LNCAP (cell line): ENCODE measurements around the gene TMEM220.

Source experiments
- TF ChIP-seq, protein P1 (sequence below): fragments of 450-650 bp; IDR thresholded peaks from 2 replicates; pipeline ENCODE4 v1.5.1; 2017; ENCODE audit warnings: mild to moderate bottlenecking

TMEM220 gene

GRCh38 chr17:10737168-10737622 lies 7.4 kb upstream of the TMEM220 start:
- TF ChIP-seq, protein P1, sequence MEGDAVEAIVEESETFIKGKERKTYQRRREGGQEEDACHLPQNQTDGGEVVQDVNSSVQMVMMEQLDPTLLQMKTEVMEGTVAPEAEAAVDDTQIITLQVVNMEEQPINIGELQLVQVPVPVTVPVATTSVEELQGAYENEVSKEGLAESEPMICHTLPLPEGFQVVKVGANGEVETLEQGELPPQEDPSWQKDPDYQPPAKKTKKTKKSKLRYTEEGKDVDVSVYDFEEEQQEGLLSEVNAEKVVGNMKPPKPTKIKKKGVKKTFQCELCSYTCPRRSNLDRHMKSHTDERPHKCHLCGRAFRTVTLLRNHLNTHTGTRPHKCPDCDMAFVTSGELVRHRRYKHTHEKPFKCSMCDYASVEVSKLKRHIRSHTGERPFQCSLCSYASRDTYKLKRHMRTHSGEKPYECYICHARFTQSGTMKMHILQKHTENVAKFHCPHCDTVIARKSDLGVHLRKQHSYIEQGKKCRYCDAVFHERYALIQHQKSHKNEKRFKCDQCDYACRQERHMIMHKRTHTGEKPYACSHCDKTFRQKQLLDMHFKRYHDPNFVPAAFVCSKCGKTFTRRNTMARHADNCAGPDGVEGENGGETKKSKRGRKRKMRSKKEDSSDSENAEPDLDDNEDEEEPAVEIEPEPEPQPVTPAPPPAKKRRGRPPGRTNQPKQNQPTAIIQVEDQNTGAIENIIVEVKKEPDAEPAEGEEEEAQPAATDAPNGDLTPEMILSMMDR: peak; percentile 88

GRCh38 chr17:10735821-10736220 lies 6.0 kb upstream of the TMEM220 start:
- TF ChIP-seq, protein P1: no peak

DNA sequence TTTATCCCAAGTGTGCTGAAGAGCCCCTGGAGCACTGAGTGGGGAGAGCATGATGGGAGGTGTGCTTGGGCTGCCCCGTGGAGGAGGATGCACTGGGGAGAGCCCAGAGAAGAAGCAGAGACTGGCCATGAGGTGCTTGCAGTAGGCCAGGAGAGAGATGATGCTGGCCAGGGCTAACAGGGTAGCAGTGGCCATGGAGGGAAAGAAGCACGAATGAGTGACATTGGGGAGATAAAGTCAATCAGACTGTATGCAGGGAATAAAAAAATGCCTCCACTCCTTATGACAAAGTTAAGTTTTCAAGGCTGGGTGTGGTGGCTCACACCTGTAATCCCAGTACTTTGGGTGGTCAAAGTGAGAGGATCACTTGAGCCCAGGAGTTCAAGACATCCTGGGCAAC lies 5.4 kb upstream of the TMEM220 start:
- TF ChIP-seq, protein P1: no peak

DNA sequence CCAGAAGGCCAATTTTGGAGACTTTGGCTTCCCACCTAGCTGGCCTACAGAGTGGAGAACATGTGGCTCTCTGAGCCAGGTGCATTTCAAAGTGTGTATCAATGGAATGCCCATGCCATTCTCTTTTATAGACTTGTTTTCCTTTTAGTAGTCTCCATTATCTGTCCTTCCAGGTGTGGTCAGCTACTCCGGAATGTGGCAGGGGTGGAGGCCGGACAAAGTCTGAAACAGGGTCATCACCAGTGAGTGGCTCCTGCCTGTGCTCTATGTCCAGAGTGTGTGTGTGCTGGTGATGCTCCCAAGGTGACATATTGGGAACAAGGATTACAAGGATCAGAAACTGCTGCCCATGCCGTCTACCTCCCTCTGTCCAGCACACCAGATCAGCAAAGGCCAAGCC lies 3.8 kb upstream of the TMEM220 start:
- TF ChIP-seq, protein P1: no peak

- TF ChIP-seq, protein P1: no peak
Observed at GRCh38 chr17:10731408-10731879, 1.6 kb upstream of the TMEM220 start.

DNA sequence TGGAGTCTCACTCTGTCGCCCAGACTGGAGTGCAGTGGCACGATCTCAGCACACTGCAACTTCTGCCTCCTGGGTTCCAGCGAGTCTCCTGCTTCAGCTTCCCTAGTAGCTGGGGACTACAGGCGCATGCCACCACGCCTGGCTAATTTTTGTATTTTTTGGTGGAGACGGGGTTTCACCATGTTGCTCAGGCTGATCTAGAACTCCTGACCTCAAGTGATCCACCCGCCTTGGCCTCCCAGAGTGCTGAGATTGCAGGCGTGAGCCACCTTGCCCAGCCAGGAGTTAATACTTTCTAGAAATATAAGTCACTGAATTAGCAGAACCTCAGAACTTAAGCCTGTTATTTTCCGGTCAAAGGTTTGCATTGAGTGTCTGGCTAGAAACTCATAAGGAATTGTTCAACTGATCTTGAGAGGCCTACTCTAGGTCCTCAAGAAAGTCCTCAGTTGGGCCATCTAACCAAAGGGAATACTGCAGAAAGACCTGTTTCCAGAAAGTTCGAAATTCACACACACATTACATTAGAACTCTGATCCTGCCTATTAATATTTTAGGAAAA lies 1.4 kb downstream of the TMEM220 start:
- TF ChIP-seq, protein P1: no peak

GRCh38 chr17:10727192-10727591 lies 2.6 kb downstream of the TMEM220 start:
- TF ChIP-seq, protein P1: no peak

GRCh38 chr17:10726196-10726595 lies 3.6 kb downstream of the TMEM220 start:
- TF ChIP-seq, protein P1: no peak
